GM23338 (cell line): ENCODE measurements around the gene ZNF700. TPM values are rescaled to one million over a fixed set of nuclear protein-coding genes. Genes with fewer than 3 reads are reported as not detected.

Experiments used
- ATAC-seq: fragments of 200-7000 bp; cut with Tn5 transposase; 3 replicates; pipeline ENCODE4 v1.9.1; 2020
- DNase-seq: peaks from one replicate; pipeline ENCODE4 v3.0.0-alpha.2; 2015; ENCODE audit warnings: low spot score
- H2AFZ ChIP-seq: fragments of 200-600 bp; sonication (generic); 2 replicates; pipeline ENCODE4 v1.8.0; 2016; ENCODE audit warnings: antibody characterized with exemption, mild to moderate bottlenecking, moderate library complexity
- H3F3A ChIP-seq: fragments of 200-600 bp; sonication (generic); replicated peaks from 2 replicates; pipeline ENCODE4 v1.8.0; 2017; ENCODE audit warnings: antibody characterized with exemption, mixed run types, low read depth
- H3K27ac ChIP-seq: fragments of 200-600 bp; sonication (generic); 2 replicates; pipeline ENCODE4 v1.6.1; 2016; ENCODE audit warnings: low read depth
- H3K27me3 ChIP-seq: fragments of 200-600 bp; sonication (generic); 2 replicates; pipeline ENCODE4 v1.8.0; 2016; ENCODE audit warnings: mild to moderate bottlenecking, mixed run types, moderate library complexity; ENCODE audit not compliant: insufficient read depth
- H3K36me3 ChIP-seq: fragments of 200-600 bp; sonication (generic); 2 replicates; pipeline ENCODE4 v1.8.0; 2016; ENCODE audit warnings: mild to moderate bottlenecking; ENCODE audit not compliant: insufficient read depth
- H3K4me1 ChIP-seq: fragments of 200-600 bp; sonication (generic); 2 replicates; pipeline ENCODE4 v1.8.0; 2016; ENCODE audit warnings: mild to moderate bottlenecking, moderate library complexity; ENCODE audit not compliant: insufficient read depth
- H3K4me2 ChIP-seq: fragments of 200-600 bp; sonication (generic); 2 replicates; pipeline ENCODE4 v1.7.1; 2017; ENCODE audit warnings: mixed run types
- H3K4me3 ChIP-seq: fragments of 200-600 bp; sonication (generic); 2 replicates; pipeline ENCODE4 v1.6.1; 2016; ENCODE audit warnings: mixed run types
- H3K79me2 ChIP-seq: fragments of 200-600 bp; sonication (generic); replicated peaks from 2 replicates; pipeline ENCODE4 v1.8.0; 2017; ENCODE audit warnings: mild to moderate bottlenecking; ENCODE audit not compliant: insufficient read depth
- H3K9me2 ChIP-seq: fragments of 200-600 bp; sonication (generic); 2 replicates; pipeline ENCODE4 v1.8.0; 2017; ENCODE audit not compliant: insufficient read depth
- H4K20me1 ChIP-seq: fragments of 200-600 bp; sonication (generic); replicated peaks from 2 replicates; pipeline ENCODE4 v1.8.0; 2017; ENCODE audit warnings: mild to moderate bottlenecking; ENCODE audit not compliant: insufficient read depth
- H3K27ac Mint-ChIP-seq: 2 replicates; pipeline ENCODE4 v1.8.0; 2020; ENCODE audit warnings: inconsistent platforms, mild to moderate bottlenecking, moderate library complexity, mixed read lengths
- H3K27me3 Mint-ChIP-seq: 3 replicates; pipeline ENCODE4 v1.8.0; 2022; ENCODE audit warnings: low read depth, mild to moderate bottlenecking, moderate library complexity, mixed read lengths, inconsistent platforms; ENCODE audit not compliant: insufficient read depth, poor library complexity
- H3K36me3 Mint-ChIP-seq: 3 replicates; pipeline ENCODE4 v1.8.0; 2021; ENCODE audit warnings: low read depth, mild to moderate bottlenecking, inconsistent platforms, moderate library complexity, mixed read lengths
- H3K4me1 Mint-ChIP-seq: 3 replicates; pipeline ENCODE4 v1.8.0; 2020; ENCODE audit warnings: mild to moderate bottlenecking, inconsistent platforms, mixed read lengths
- H3K4me3 Mint-ChIP-seq: 3 replicates; pipeline ENCODE4 v1.8.0; 2021; ENCODE audit warnings: moderate library complexity, mild to moderate bottlenecking, inconsistent platforms, mixed read lengths
- H3K9me3 Mint-ChIP-seq: 3 replicates; pipeline ENCODE4 v1.8.0; 2020; ENCODE audit warnings: moderate library complexity, mild to moderate bottlenecking, inconsistent platforms, mixed read lengths
- CREB1 ChIP-seq: fragments of 250-450 bp; sonication (Bioruptor Pico); IDR thresholded peaks from 2 replicates; pipeline ENCODE4 v1.5.0; 2020; ENCODE audit warnings: low read depth, mild to moderate bottlenecking, moderate library complexity
- CTCF ChIP-seq, 2 experiments: fragments of 200-600 bp in 1 of 2; sonication (generic) in 1 of 2; conservative IDR thresholded peaks; 2 replicates each; pipeline versions ENCODE4 v1.5.1 to v1.6.1; 2016 to 2017; ENCODE audit warnings: antibody characterized with exemption in 2 of 2, low read depth in 2 of 2, mild to moderate bottlenecking in 2 of 2, moderate library complexity in 1 of 2
- ETS1 ChIP-seq: IDR thresholded peaks from 2 replicates; pipeline ENCODE4 v1.6.1; 2016; ENCODE audit warnings: antibody characterized with exemption
- EZH2 ChIP-seq: fragments of 200-600 bp; sonication (generic); IDR thresholded peaks from one replicate; pipeline ENCODE4 v1.8.0; 2017; ENCODE audit warnings: antibody characterized with exemption, mild to moderate bottlenecking, low read depth; ENCODE audit not compliant: unreplicated experiment
- JUNB ChIP-seq: IDR thresholded peaks from one replicate; pipeline ENCODE4 v1.6.1; 2016; ENCODE audit warnings: antibody characterized with exemption; ENCODE audit not compliant: unreplicated experiment
- NANOG ChIP-seq: IDR thresholded peaks from 2 replicates; pipeline ENCODE4 v1.6.1; 2016; ENCODE audit warnings: antibody characterized with exemption, borderline replicate concordance
- POLR2AphosphoS5 ChIP-seq: IDR thresholded peaks from 2 replicates; pipeline ENCODE4 v1.6.1; 2016; ENCODE audit warnings: antibody characterized with exemption, low read depth
- REST ChIP-seq: IDR thresholded peaks from one replicate; pipeline ENCODE4 v1.6.1; 2018; ENCODE audit warnings: antibody characterized with exemption; ENCODE audit not compliant: unreplicated experiment
- STAT1 ChIP-seq: IDR thresholded peaks from one replicate; pipeline ENCODE4 v1.6.1; 2016; ENCODE audit warnings: antibody characterized with exemption; ENCODE audit not compliant: unreplicated experiment
- ZNF114 ChIP-seq: fragments of 250-450 bp; sonication (Bioruptor Pico); IDR thresholded peaks from 2 replicates; pipeline ENCODE4 v1.5.0; 2020; ENCODE audit warnings: mild to moderate bottlenecking, moderate library complexity
- ZNF331 ChIP-seq: fragments of 250-450 bp; sonication (Bioruptor Pico); IDR thresholded peaks from 2 replicates; pipeline ENCODE4 v1.5.0; 2020; ENCODE audit warnings: low read depth, mild to moderate bottlenecking, moderate library complexity
- ZNF462 ChIP-seq: fragments of 250-450 bp; sonication (Bioruptor Pico); IDR thresholded peaks from 2 replicates; pipeline ENCODE4 v1.5.0; 2020; ENCODE audit warnings: mild to moderate bottlenecking, moderate library complexity
- polyA plus RNA-seq: library from polyadenylated mRNA; unstranded; fragments of >200 nt; fragmentation: Nextera tagmentation; extraction: Ambion mirVana; gene quantifications from 2 replicates; pipeline ENCODE4 v1.2.1, GENCODE V29; 2016
- total RNA-seq: library from RNA; depleted of rRNA; stranded (reverse); fragments of >200 nt; shearing (Covaris generic); gene quantifications from 2 replicates; pipeline ENCODE4 v1.2.3, GENCODE V29; 2014

Gene ZNF700
- total and polyA plus RNA-seq, 2 experiments from 2014 or later = 6.0 to 13.6 TPM

GRCh38 chr19:11942008-11942842 lies 17.3 kb downstream of the ZNF700 start:
- peaks cover 93% of the 10 kb centered on the region for H3K9me3 Mint-ChIP-seq
- ATAC-seq (no peak), DNase-seq (no peak)
- Histone ChIP-seq H3K27me3 (no peaks in the 10 kb centered on the region), H3K4me2 (no peak overlapping the region), H3K27ac (no peak overlapping the region), H3K4me1 (no peaks in the 10 kb centered on the region), H3F3A (no peaks in the 10 kb centered on the region), H2AFZ (no peak overlapping the region), H3K36me3 (peaks cover 38% of the 10 kb centered on the region), H3K9me2 (no peaks in the 10 kb centered on the region), H3K79me2 (peaks cover 29% of the 10 kb centered on the region), H3K4me3 (no peak overlapping the region), H4K20me1 (no peaks in the 10 kb centered on the region)
- H3K36me3 Mint-ChIP-seq = peaks cover 36% of the 10 kb centered on the region
- no peak overlapping the region for H3K4me3 Mint-ChIP-seq
- H3K27ac Mint-ChIP-seq = no peak overlapping the region
- H3K4me1 Mint-ChIP-seq = no peaks in the 10 kb centered on the region
- peaks cover 2% of the 10 kb centered on the region for H3K27me3 Mint-ChIP-seq
- no peak for TF ChIP-seq REST
- TF ChIP-seq JUNB = no peak
- TF ChIP-seq STAT1 = no peak
- TF ChIP-seq ZNF114 (CRISPR knock-in tag) = no peak
- TF ChIP-seq POLR2AphosphoS5 = no peak
- no peak for TF ChIP-seq EZH2
- no peak for TF ChIP-seq ZNF331
- TF ChIP-seq ETS1 = no peak
- no peak for TF ChIP-seq ZNF462
- no peak for TF ChIP-seq CREB1 (CRISPR knock-in tag)
- no peak for TF ChIP-seq NANOG
- no peak for TF ChIP-seq CTCF (conservative IDR thresholded peaks at IDR 0.05; ENCODE audit: low read depth in 2 of 2)
